Subcutaneous adipose tissue (tissue), 4 donors: ENCODE data around the gene TAC4. TPM values are rescaled to one million over a fixed set of nuclear protein-coding genes. Genes with fewer than 3 reads are reported as not detected.

Source experiments
- total RNA-seq, 4 donors: library from RNA; depleted of rRNA; stranded (reverse); fragments of >200 nt; gene quantifications; one replicate each; pipeline ENCODE4 v1.1.0, GENCODE V29; 2016
- TF ChIP-seq, protein P1 (sequence below): fragments of 450-650 bp; IDR thresholded peaks from one replicate; pipeline ENCODE4 v1.5.1; 2016; ENCODE audit warnings: low read depth, mild to moderate bottlenecking, control low read depth, antibody characterized with exemption, moderate library complexity

The TAC4 gene
- total RNA-seq, 4 donors from 2014 or later = not detected

DNA sequence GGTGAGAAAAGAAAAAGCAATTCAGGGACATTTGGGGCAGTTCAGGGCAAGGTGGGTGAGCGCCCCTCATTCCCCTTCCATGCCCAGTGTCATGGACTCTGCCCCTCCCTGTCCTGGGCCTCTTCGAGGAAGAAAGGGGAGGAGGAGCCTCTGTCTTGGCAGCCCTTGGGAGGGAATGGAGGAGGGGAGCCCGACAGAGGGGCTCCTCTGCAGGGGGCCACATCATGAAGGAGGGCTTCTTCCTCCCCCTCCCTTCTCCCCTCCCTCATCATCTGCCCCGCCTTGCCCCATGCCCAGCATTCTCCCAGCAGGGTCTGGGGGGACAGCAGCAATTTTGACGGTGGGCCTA, 33.2 kb upstream of the TAC4 start:
- TF ChIP-seq, protein P1, sequence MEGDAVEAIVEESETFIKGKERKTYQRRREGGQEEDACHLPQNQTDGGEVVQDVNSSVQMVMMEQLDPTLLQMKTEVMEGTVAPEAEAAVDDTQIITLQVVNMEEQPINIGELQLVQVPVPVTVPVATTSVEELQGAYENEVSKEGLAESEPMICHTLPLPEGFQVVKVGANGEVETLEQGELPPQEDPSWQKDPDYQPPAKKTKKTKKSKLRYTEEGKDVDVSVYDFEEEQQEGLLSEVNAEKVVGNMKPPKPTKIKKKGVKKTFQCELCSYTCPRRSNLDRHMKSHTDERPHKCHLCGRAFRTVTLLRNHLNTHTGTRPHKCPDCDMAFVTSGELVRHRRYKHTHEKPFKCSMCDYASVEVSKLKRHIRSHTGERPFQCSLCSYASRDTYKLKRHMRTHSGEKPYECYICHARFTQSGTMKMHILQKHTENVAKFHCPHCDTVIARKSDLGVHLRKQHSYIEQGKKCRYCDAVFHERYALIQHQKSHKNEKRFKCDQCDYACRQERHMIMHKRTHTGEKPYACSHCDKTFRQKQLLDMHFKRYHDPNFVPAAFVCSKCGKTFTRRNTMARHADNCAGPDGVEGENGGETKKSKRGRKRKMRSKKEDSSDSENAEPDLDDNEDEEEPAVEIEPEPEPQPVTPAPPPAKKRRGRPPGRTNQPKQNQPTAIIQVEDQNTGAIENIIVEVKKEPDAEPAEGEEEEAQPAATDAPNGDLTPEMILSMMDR = no peak

DNA sequence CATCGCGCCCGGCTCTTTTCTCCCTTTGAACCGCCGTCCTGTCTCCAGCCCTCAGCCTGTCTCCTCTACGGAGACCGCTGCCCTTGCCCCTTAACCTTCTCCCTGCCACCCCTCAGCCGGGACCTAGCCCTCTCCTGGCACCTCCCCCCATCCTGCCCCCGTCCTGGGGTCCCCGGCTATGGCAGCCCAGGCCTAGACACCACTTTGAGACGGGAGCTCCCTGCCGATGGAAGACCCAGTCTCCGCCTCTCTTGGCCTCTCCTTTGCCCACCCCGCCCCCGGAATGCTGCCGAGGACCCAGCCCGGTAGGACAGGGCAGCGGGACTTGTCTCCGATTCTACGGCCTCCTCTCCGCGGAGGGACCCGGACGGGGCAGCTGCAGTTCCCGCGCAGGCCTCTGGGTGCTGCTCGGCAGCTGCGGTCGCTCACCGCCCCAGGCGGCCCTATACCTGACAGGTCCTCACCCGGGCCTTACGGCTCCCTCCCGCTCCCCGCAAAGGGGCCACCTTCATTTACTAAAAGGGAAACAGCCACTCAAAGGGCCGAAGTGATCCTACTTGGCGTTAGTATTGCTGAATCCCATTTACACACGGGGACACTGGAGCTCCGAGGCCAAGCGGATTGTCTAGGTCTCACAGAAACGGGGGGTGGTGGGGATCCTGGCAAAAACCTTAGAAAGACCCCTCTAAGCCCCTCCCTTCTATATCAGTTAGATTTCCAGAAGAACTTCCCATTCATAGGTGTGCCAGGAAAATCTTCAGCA, 32.6 kb upstream of the TAC4 start:
- TF ChIP-seq, protein P1 = no peak

DNA sequence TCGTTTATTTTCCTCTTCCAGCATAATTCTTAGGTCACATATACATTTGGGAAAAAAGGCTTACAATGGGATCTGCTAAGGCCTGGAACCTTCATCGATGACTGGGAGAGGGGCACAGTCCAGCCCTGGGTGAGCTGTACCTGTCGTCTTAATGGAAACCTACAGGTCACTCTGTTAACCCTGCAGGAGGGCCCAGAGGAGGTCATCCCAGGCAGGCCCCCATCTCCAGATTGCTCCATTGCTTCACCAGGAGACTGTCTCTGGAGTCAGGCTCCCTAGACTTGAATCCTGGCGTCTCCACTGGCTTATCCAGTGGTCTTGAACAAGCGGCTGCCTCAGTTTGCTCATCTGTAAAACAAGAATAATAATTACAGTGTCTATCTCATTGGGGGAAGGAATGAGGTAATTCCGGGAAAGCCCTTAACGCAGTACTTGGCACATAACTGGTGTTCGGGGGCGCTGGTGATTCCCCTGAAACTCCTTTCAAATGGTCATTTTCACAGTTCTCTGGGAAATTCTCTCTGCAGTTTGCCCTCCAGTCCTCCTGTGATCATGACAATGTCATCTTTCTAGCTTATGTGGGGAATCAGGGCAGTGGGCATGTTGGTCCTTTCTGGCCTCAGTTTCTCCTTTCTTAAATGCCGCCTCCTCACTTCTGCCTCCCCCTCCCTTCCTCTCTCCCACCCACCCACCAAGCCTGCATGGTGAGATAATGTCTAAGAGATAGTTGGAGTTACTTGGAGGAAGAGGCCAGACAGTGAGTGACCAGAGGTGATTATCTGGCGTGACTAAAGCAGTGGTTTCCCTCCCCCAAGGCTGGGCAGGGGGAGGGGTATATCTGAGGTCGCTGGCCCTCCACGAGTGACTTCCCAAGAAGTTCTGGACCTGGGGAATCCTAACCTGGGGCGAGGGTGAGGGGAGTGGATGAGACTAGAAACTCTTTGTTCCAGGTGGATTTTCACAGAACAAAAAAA, 31.3 kb upstream of the TAC4 start:
- TF ChIP-seq, protein P1 = no peak

DNA sequence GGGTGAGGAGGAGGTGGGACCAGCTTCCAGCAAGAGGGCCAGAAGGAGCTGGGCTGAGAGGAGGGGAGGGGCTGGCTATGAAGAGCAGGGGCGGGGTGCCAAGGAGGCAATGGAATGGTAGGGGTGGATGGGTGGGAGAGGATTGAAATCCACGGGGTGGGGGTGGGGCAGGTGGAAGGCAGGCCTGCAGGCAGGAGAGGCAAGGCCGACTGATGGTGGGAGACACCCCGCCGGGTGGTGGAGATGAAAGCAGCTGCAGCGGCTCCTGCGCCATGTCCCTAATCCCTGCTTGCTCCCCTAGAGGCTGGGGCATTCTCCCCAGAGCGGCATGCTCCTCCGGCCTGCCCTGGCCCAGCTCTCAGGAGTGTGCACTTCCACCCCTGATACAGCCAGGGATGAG, 27.8 kb upstream of the TAC4 start:
- TF ChIP-seq, protein P1 = no peak

DNA sequence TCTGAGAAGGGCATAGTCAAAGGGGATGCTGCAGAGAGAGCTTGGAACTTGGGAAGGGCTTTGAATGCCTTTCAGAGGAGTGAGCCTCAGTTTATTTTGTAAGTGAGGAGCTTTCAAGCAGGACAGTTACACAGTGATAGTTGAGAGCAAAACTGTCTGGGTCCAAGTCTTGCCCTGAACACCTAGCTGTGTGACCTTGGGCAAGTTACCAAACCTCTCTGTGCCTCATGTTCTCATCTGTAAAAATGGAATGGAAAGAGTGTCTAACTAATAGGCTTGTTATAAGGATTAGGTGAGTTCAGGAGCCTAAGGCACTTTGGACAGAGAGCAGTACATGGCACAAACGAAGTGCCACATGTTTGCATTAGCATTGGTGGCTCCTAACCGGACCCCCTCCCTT, 27.0 kb upstream of the TAC4 start:
- TF ChIP-seq, protein P1 = no peak

DNA sequence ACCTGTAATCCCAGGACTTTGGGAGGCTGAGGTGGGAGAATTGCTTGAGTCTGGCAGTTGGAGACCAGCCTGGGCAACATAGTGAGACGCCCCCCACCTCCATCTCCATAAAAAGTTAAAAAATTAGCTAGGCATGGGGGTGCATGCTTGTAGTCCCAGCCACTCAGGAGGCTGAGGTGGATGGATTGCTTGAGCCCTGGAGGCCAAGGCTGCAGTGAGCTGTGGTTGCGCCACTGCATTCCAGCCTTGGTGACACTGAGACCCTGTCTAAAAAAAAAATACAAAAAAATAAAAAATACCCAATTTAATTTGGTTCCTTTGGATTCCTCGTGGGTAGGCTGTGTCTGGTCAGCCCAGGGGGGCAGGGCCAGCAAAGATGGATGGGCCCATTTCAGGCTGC, 26.1 kb upstream of the TAC4 start:
- TF ChIP-seq, protein P1 = no peak

DNA sequence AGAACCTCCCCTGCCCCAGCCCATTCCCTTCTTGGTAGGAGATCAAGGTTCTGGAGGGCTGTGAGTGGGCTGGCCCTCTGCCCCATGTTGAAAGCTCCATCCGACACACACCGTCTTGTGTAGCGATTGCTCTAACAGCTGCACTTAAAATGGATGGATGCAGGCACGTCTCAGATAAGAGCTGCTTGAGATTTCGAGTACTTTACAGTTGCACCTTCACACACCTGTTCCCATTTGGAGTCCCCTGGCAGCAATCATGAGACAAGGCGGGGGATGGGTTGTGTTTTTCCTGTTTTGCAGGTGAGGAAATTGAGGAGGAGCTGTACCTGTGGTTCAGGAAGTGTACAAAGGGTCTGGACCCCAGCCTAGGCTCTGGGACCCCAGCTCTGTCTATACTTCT, 25.6 kb upstream of the TAC4 start:
- TF ChIP-seq, protein P1 = no peak
